ENCODE results near the gene UVRAG. TPM values are rescaled to one million over a fixed set of nuclear protein-coding genes. Genes with fewer than 3 reads are reported as not detected.

Gene UVRAG
- total RNA-seq, 1 donor from 2014 or later, result 34.0 TPM

- H3K27ac Mint-ChIP-seq, result peak overlapping the region; percentile 11
These were observed 165.0 kb downstream of the UVRAG start for GRCh38 chr11:75980031-75980430.

GRCh38 chr11:75981546-75981945, 166.5 kb downstream of the UVRAG start:
- H3K4me3 Mint-ChIP-seq, result peak overlapping the region; percentile 80
- no peak overlapping the region for H3K27ac ChIP-seq
- peaks cover 21% of the 10 kb centered on the region for H3K4me1 ChIP-seq
- H2AFZ ChIP-seq (replicated peaks), result no peak overlapping the region
- H3K27me3 Mint-ChIP-seq (ENCODE audit: insufficient read depth, low read depth), result peaks cover 2% of the 10 kb centered on the region
- DNase-seq (ENCODE audit: low spot score), result peak; percentile 21
- peaks cover 22% of the 10 kb centered on the region for H3K36me3 ChIP-seq
- no peaks in the 10 kb centered on the region for H3F3A ChIP-seq (ENCODE audit: low read depth)
- H3K9ac ChIP-seq, result no peak overlapping the region
- H4K20me1 ChIP-seq (ENCODE audit: low read depth), result peaks cover 17% of the 10 kb centered on the region
- H3K79me2 ChIP-seq (ENCODE audit: low read depth), result peaks cover 69% of the 10 kb centered on the region
- H3K4me3 ChIP-seq, result peak overlapping the region; percentile 72
- H3K9me3 Mint-ChIP-seq, result peaks cover 11% of the 10 kb centered on the region
- H3K27me3 ChIP-seq, result no peaks in the 10 kb centered on the region
- TF ChIP-seq EZH2phosphoT487 (IDR thresholded peaks at IDR 0.05) (no peak), CTCF (IDR thresholded peaks at IDR 0.05) (no peak), EZH2 (IDR thresholded peaks at IDR 0.05) (no peak)
- no peaks in the 10 kb centered on the region for H3K4me1 Mint-ChIP-seq
- no peaks in the 10 kb centered on the region for H3K9me3 ChIP-seq (ENCODE audit: low read depth)
- H3K4me2 ChIP-seq, result peak overlapping the region; percentile 88
- peaks cover 12% of the 10 kb centered on the region for H3K36me3 Mint-ChIP-seq
- H3K27ac Mint-ChIP-seq, result no peak overlapping the region

More at GRCh38 chr11:75980031-75980430, 165.0 kb downstream of the UVRAG start:
- peaks cover 15% of the 10 kb centered on the region for H3K36me3 Mint-ChIP-seq
- H3K4me1 Mint-ChIP-seq, result no peaks in the 10 kb centered on the region
- no peak overlapping the region for H2AFZ ChIP-seq (replicated peaks)
- peak overlapping the region; percentile 88 for H3K4me2 ChIP-seq
- peaks cover 21% of the 10 kb centered on the region for H3K9me3 Mint-ChIP-seq
- H3K9ac ChIP-seq, result peak overlapping the region; percentile 63
- H3K9me3 ChIP-seq (ENCODE audit: low read depth), result no peaks in the 10 kb centered on the region
- DNase-seq (ENCODE audit: low spot score), result no peak
- H3K27ac ChIP-seq, result no peak overlapping the region
- peaks cover 56% of the 10 kb centered on the region for H3K79me2 ChIP-seq (ENCODE audit: low read depth)
- peak overlapping the region; percentile 81 for H3K4me3 Mint-ChIP-seq
- H4K20me1 ChIP-seq (ENCODE audit: low read depth), result peaks cover 17% of the 10 kb centered on the region
- no peak for TF ChIP-seq CTCF (IDR thresholded peaks at IDR 0.05)
- no peak for TF ChIP-seq EZH2 (IDR thresholded peaks at IDR 0.05)
- no peak for TF ChIP-seq EZH2phosphoT487 (IDR thresholded peaks at IDR 0.05)
- H3K27me3 ChIP-seq, result no peaks in the 10 kb centered on the region
- H3F3A ChIP-seq (ENCODE audit: low read depth), result no peaks in the 10 kb centered on the region
- peaks cover 21% of the 10 kb centered on the region for H3K4me1 ChIP-seq
- H3K4me3 ChIP-seq, result peak overlapping the region; percentile 72
- H3K36me3 ChIP-seq, result peaks cover 19% of the 10 kb centered on the region
- peaks cover 2% of the 10 kb centered on the region for H3K27me3 Mint-ChIP-seq (ENCODE audit: insufficient read depth, low read depth)

GRCh38 chr11:75982309-75982708, 167.3 kb downstream of the UVRAG start:
- Histone ChIP-seq H3K27ac (no peak overlapping the region), H3K36me3 (peaks cover 25% of the 10 kb centered on the region), H4K20me1 (ENCODE audit: low read depth) (peaks cover 17% of the 10 kb centered on the region), H2AFZ (replicated peaks) (no peak overlapping the region), H3K27me3 (no peaks in the 10 kb centered on the region), H3K9ac (no peak overlapping the region), H3F3A (ENCODE audit: low read depth) (no peaks in the 10 kb centered on the region), H3K9me3 (ENCODE audit: low read depth) (no peaks in the 10 kb centered on the region), H3K4me1 (peaks cover 21% of the 10 kb centered on the region), H3K4me3 (peak overlapping the region; percentile 72), H3K4me2 (peak overlapping the region; percentile 88), H3K79me2 (ENCODE audit: low read depth) (peaks cover 77% of the 10 kb centered on the region)
- Mint-ChIP-seq H3K27me3 (ENCODE audit: insufficient read depth, low read depth) (peaks cover 2% of the 10 kb centered on the region), H3K4me3 (no peak overlapping the region), H3K36me3 (peaks cover 12% of the 10 kb centered on the region), H3K27ac (no peak overlapping the region), H3K9me3 (peaks cover 7% of the 10 kb centered on the region), H3K4me1 (no peaks in the 10 kb centered on the region)
- DNase-seq (ENCODE audit: low spot score), result peak; percentile 8
- TF ChIP-seq EZH2 (IDR thresholded peaks at IDR 0.05), result no peak
- TF ChIP-seq EZH2phosphoT487 (IDR thresholded peaks at IDR 0.05), result no peak
- no peak for TF ChIP-seq CTCF (IDR thresholded peaks at IDR 0.05)

Data from neural progenitor cell (in vitro differentiated cells).